ENCODE measurements around the gene RP2. TPM values are rescaled to one million over a fixed set of nuclear protein-coding genes. Genes with fewer than 3 reads are reported as not detected.
A peak's percentile ranks its signal among the peaks of the same experiment; 100 is the strongest.

Gene RP2
- total RNA-seq, 1 experiment from 2014 or later: 5.1 TPM

DNA sequence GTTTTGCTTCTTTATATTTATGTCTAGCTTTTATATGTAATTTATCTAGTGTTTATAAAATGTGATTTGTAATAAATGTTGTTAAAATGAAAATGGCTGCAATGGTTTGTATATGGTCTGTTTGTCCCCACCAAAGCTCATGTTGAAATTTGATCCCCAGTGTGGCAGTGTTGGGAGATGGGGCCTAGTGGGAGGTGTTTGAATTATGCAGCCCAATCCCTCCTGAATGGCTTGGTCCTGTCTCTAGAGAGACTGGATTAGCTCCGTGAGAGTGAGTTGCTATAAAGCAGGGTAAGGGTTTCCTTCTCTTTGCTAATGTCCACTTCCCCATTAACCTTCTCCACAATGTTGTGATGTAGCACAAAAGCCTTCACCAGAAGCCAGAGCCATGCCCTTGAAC is 45.4 kb downstream of the RP2 start:
- peaks cover 4 to 7% of the 10 kb centered on the region in 2 experiments for H3K4me1 Mint-ChIP-seq
- no peak overlapping the region for H3K14ac ChIP-seq (ENCODE audit: insufficient read depth, low read length)
- no peaks in the 10 kb centered on the region for H4K20me1 ChIP-seq (ENCODE audit: control insufficient read depth, insufficient read depth, insufficient read length)
- H3K27me3 Mint-ChIP-seq (ENCODE audit: low read depth): no peaks in the 10 kb centered on the region
- no peak overlapping the region for H4K5ac ChIP-seq (ENCODE audit: insufficient read length, low read depth, low read length)
- H3K27ac ChIP-seq (ENCODE audit: insufficient read length, low read depth, low read length): no peak overlapping the region
- H3K18ac ChIP-seq (ENCODE audit: insufficient read length, low read depth, low read length): no peak overlapping the region
- no peak overlapping the region for H3T11ph ChIP-seq (ENCODE audit: low read length)
- no peak overlapping the region for H2AFZ ChIP-seq (ENCODE audit: low read length)
- H3K9ac ChIP-seq (ENCODE audit: extremely low read depth, insufficient read length, low read length): no peak overlapping the region
- H3K9me3 ChIP-seq (ENCODE audit: control insufficient read depth, low read depth, low read length): peaks cover 5% of the 10 kb centered on the region
- no peaks in the 10 kb centered on the region for H3K79me1 ChIP-seq (ENCODE audit: insufficient read depth, low read depth, low read length, poor library complexity, severe bottlenecking)
- peak overlapping the region in 1 of 3 experiments; percentile 76; a peak in 2 of 7 replicates for H3K27ac Mint-ChIP-seq
- WGBS (ENCODE audit: extremely low coverage, insufficient read length, low lambda C conversion rate): no CpG with 5 or more reads among the region's 1 CpG
- DNase-seq: peak; percentile 43
- no peak overlapping the region for H2BK15ac ChIP-seq (ENCODE audit: low read depth, low read length)
- H3K4me1 ChIP-seq (ENCODE audit: insufficient read depth, low read length): no peaks in the 10 kb centered on the region
- no peak overlapping the region for H3K4ac ChIP-seq (ENCODE audit: low read depth, low read length)
- H3K9me3 Mint-ChIP-seq: peaks cover 29 to 42% of the 10 kb centered on the region in 2 experiments
- no peak overlapping the region for H4K8ac ChIP-seq (replicated peaks; ENCODE audit: insufficient read length, low read depth, low read length)
- H2AK5ac ChIP-seq (ENCODE audit: insufficient read length, low read length): no peak overlapping the region
- H3K79me2 ChIP-seq (ENCODE audit: insufficient read depth, low read length): no peaks in the 10 kb centered on the region
- H3K23me2 ChIP-seq (ENCODE audit: insufficient read length, low read depth, low read length, poor library complexity, severe bottlenecking): no peaks in the 10 kb centered on the region
- no peak overlapping the region for H2BK5ac ChIP-seq (ENCODE audit: insufficient read length, low read length)
- no peaks in the 10 kb centered on the region for H3K27me3 ChIP-seq (ENCODE audit: insufficient read depth, low read length)
- H3K23ac ChIP-seq (ENCODE audit: insufficient read length, low read depth, low read length): no peak overlapping the region
- TF ChIP-seq, protein P1, sequence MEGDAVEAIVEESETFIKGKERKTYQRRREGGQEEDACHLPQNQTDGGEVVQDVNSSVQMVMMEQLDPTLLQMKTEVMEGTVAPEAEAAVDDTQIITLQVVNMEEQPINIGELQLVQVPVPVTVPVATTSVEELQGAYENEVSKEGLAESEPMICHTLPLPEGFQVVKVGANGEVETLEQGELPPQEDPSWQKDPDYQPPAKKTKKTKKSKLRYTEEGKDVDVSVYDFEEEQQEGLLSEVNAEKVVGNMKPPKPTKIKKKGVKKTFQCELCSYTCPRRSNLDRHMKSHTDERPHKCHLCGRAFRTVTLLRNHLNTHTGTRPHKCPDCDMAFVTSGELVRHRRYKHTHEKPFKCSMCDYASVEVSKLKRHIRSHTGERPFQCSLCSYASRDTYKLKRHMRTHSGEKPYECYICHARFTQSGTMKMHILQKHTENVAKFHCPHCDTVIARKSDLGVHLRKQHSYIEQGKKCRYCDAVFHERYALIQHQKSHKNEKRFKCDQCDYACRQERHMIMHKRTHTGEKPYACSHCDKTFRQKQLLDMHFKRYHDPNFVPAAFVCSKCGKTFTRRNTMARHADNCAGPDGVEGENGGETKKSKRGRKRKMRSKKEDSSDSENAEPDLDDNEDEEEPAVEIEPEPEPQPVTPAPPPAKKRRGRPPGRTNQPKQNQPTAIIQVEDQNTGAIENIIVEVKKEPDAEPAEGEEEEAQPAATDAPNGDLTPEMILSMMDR (conservative IDR thresholded peaks at IDR 0.05): no peak
- no peak overlapping the region for H2BK20ac ChIP-seq (ENCODE audit: low read depth, low read length, poor library complexity, severe bottlenecking)
- H2BK120ac ChIP-seq (ENCODE audit: low read depth, low read length, poor library complexity, severe bottlenecking): no peak overlapping the region
- H3K36me3 Mint-ChIP-seq (ENCODE audit: insufficient read depth in 1 of 3, low read depth in 3 of 3): peaks cover 0 to 12% (median 0%) of the 10 kb centered on the region in 3 experiments; a peak in 4 of 7 replicates
- H4K91ac ChIP-seq (ENCODE audit: insufficient read length, low read depth, low read length): no peak overlapping the region
- H3K56ac ChIP-seq (ENCODE audit: insufficient read length, low read depth, low read length): no peak overlapping the region
- H3K4me3 Mint-ChIP-seq: no peak overlapping the region
- H2BK12ac ChIP-seq (ENCODE audit: insufficient read length, low read depth, low read length): no peak overlapping the region
- H3K4me2 ChIP-seq (ENCODE audit: insufficient read depth, insufficient read length, low read length): no peak overlapping the region

All from H9 (cell line).